SK-N-SH (cell line): ENCODE measurements around the gene FADD. TPM values are rescaled to one million over a fixed set of nuclear protein-coding genes. Genes with fewer than 3 reads are reported as not detected.

Experiments used
- CTCF ChIA-PET: fragments of 300-600, 350-600 bp; formaldehyde crosslinking; extraction: SDS; loops from one replicate; lab custom pipeline; 2021; lab: Yijun Ruan, JAX
- POLR2A ChIA-PET: fragments of 350-600 bp; sonication (Branson Sonifier 250); formaldehyde crosslinking; extraction: SDS; loops from one replicate; lab custom pipeline; 2020; ENCODE audit warnings: antibody characterized with exemption, inconsistent platforms; lab: Yijun Ruan, JAX
- DNase-seq: peaks from one replicate; pipeline ENCODE4 v3.0.0; 2012
- H2AFZ ChIP-seq: fragments of 200-600 bp; sonication (generic); 2 replicates; pipeline ENCODE4 v1.8.1; 2016; ENCODE audit warnings: antibody characterized with exemption, mild to moderate bottlenecking, low read depth
- H3F3A ChIP-seq: fragments of 200-600 bp; sonication (generic); replicated peaks from 2 replicates; pipeline ENCODE3; 2016; ENCODE audit warnings: antibody characterized with exemption, mild to moderate bottlenecking; ENCODE audit not compliant: insufficient read depth
- H3K27ac ChIP-seq, 2 experiments: fragments of 200-500 bp in 1 of 2; fragments of 200-600 bp in 1 of 2; sonication (Bioruptor generic) in 1 of 2; sonication (generic), shearing (Covaris generic) in 1 of 2; 2 replicates each; pipeline versions ENCODE4 v1.5.1 to v1.6.1; 2014 to 2016; ENCODE audit warnings: low read depth in 2 of 2, inconsistent platforms in 1 of 2, low read length in 1 of 2, mild to moderate bottlenecking in 1 of 2, mixed read lengths in 1 of 2
- H3K27me3 ChIP-seq: fragments of 200-600 bp; sonication (generic), shearing (Covaris generic); 2 replicates; pipeline ENCODE4 v1.6.1; 2016; ENCODE audit warnings: mixed run types; ENCODE audit not compliant: insufficient read depth
- H3K36me3 ChIP-seq, 2 experiments: fragments of 200-500 bp in 1 of 2; fragments of 200-600 bp in 1 of 2; sonication (Bioruptor generic) in 1 of 2; sonication (generic) in 1 of 2; replicated peaks in 1 of 2; 2 replicates each; pipeline versions ENCODE3 to v1.5.1; 2014 to 2016; ENCODE audit warnings: low read length in 1 of 2, mild to moderate bottlenecking in 1 of 2; ENCODE audit not compliant: insufficient read depth in 2 of 2, control insufficient read depth in 1 of 2
- H3K4me1 ChIP-seq, 2 experiments: fragments of 200-500 bp in 1 of 2; fragments of 200-600 bp in 1 of 2; sonication (Bioruptor generic) in 1 of 2; sonication (generic), shearing (Covaris generic) in 1 of 2; 2 replicates each; pipeline versions ENCODE4 v1.5.1 to v1.6.1; 2014 to 2016; ENCODE audit warnings: low read depth in 1 of 2, low read length in 1 of 2, mixed run types in 1 of 2; ENCODE audit not compliant: insufficient read depth in 2 of 2, control insufficient read depth in 1 of 2
- H3K4me2 ChIP-seq: fragments of 200-600 bp; sonication (generic), shearing (Covaris generic); 2 replicates; pipeline ENCODE4 v1.6.1; 2017; ENCODE audit warnings: mixed run types
- H3K4me3 ChIP-seq, 2 experiments: fragments of 200-500 bp in 1 of 2; fragments of 200-600 bp in 1 of 2; sonication (Bioruptor generic) in 1 of 2; sonication (generic), shearing (Covaris generic) in 1 of 2; 2 replicates each; pipeline versions ENCODE4 v1.5.1 to v1.8.1; 2014 to 2016; ENCODE audit warnings: low read depth in 2 of 2, inconsistent platforms in 1 of 2, low read length in 1 of 2, mild to moderate bottlenecking in 1 of 2, mixed read lengths in 1 of 2, moderate library complexity in 1 of 2
- H3K79me2 ChIP-seq: fragments of 200-600 bp; sonication (generic); 2 replicates; pipeline ENCODE4 v1.8.1; 2017; ENCODE audit warnings: mild to moderate bottlenecking; ENCODE audit not compliant: insufficient read depth
- H3K9ac ChIP-seq: fragments of 200-600 bp; sonication (generic); 2 replicates; pipeline ENCODE4 v1.6.1; 2017; ENCODE audit warnings: mixed run types
- H3K9me2 ChIP-seq: fragments of 200-600 bp; sonication (generic); 2 replicates; pipeline ENCODE4 v1.6.1; 2017; ENCODE audit warnings: mixed run types
- H3K9me3 ChIP-seq: fragments of 200-600 bp; sonication (generic); 2 replicates; pipeline ENCODE4 v1.6.1; 2017; ENCODE audit warnings: mixed run types, mild to moderate bottlenecking, moderate library complexity
- H4K20me1 ChIP-seq: fragments of 200-600 bp; sonication (generic); 2 replicates; pipeline ENCODE4 v1.6.1; 2017; ENCODE audit warnings: mild to moderate bottlenecking, mixed run types; ENCODE audit not compliant: insufficient read depth
- FOSL2 ChIP-seq: IDR thresholded peaks from 2 replicates; pipeline ENCODE4 v1.4.0; 2012; ENCODE audit warnings: low read depth, mild to moderate bottlenecking, moderate library complexity, borderline replicate concordance
- FOXJ3 ChIP-seq: sonication (generic); formaldehyde crosslinking; IDR thresholded peaks from 2 replicates; pipeline ENCODE4 v1.5.1; 2020; ENCODE audit warnings: mild to moderate bottlenecking, missing genetic modification reagents
- MXI1 ChIP-seq: IDR thresholded peaks from 2 replicates; pipeline ENCODE4 v1.6.1; 2012; ENCODE audit warnings: mild to moderate bottlenecking, low read depth, low read length, improper control_type of control experiment
- RAD21 ChIP-seq: IDR thresholded peaks from 2 replicates; pipeline ENCODE4 v1.6.1; 2012; ENCODE audit warnings: mild to moderate bottlenecking, low read length
- RCOR1 ChIP-seq: fragments of 150-350 bp; IDR thresholded peaks from 2 replicates; pipeline ENCODE4 v1.6.1; 2017; ENCODE audit warnings: antibody characterized with exemption, low read length
- RFX5 ChIP-seq: IDR thresholded peaks from 2 replicates; pipeline ENCODE4 v1.6.1; 2012; ENCODE audit warnings: mild to moderate bottlenecking, improper control_type of control experiment, low read length
- RXRA ChIP-seq: IDR thresholded peaks from 2 replicates; pipeline ENCODE4 v1.4.0; 2012; ENCODE audit warnings: low read depth, mild to moderate bottlenecking, borderline replicate concordance
- SIN3A ChIP-seq: IDR thresholded peaks from 2 replicates; pipeline ENCODE4 v1.6.1; 2012; ENCODE audit warnings: low read depth, mild to moderate bottlenecking, low read length, moderate library complexity, borderline replicate concordance
- SMC3 ChIP-seq: IDR thresholded peaks from 2 replicates; pipeline ENCODE4 v1.6.1; 2012; ENCODE audit warnings: low read depth, low read length, improper control_type of control experiment
- TAF1 ChIP-seq: IDR thresholded peaks from 2 replicates; pipeline ENCODE4 v1.6.1; 2012; ENCODE audit warnings: low read depth, mild to moderate bottlenecking, low read length, moderate library complexity, borderline replicate concordance
- YY1 ChIP-seq: IDR thresholded peaks from 2 replicates; pipeline ENCODE4 v1.4.0; 2012; ENCODE audit warnings: low read depth, mild to moderate bottlenecking
- WGBS: methylation state at CpG from one replicate; pipeline ENCODE4 v1.1.6; 2017; ENCODE audit warnings: low lambda C conversion rate; 5-methylcytosine and 5-hydroxymethylcytosine counted together
- polyA plus RNA-seq, 3 experiments: library from polyadenylated mRNA; depleted of rRNA; stranded (reverse); fragments of >200 nt; gene quantifications; 2 replicates each; pipeline ENCODE4 v1.2.3, GENCODE V29; 2012
- TF ChIP-seq, protein P1 (sequence below): IDR thresholded peaks from 2 replicates; pipeline ENCODE4 v1.4.0; 2012; ENCODE audit warnings: low read depth, borderline replicate concordance
- TF ChIP-seq, protein P2 (sequence below): IDR thresholded peaks from 2 replicates; pipeline ENCODE4 v1.4.0; 2012; ENCODE audit warnings: low read depth, borderline replicate concordance
- TF ChIP-seq, protein P3 (sequence below): fragments of 150-350 bp; IDR thresholded peaks from 2 replicates; pipeline ENCODE4 v1.6.1; 2016; ENCODE audit warnings: mild to moderate bottlenecking, low read depth, low read length
- TF ChIP-seq, protein P4 (sequence below): IDR thresholded peaks from 2 replicates; pipeline ENCODE4 v1.4.0; 2012; ENCODE audit warnings: low read depth

Gene FADD
- polyA plus RNA-seq, 1 of the 3 experiments (the other 2 are of a cell fraction) = 23.8 TPM

DNA sequence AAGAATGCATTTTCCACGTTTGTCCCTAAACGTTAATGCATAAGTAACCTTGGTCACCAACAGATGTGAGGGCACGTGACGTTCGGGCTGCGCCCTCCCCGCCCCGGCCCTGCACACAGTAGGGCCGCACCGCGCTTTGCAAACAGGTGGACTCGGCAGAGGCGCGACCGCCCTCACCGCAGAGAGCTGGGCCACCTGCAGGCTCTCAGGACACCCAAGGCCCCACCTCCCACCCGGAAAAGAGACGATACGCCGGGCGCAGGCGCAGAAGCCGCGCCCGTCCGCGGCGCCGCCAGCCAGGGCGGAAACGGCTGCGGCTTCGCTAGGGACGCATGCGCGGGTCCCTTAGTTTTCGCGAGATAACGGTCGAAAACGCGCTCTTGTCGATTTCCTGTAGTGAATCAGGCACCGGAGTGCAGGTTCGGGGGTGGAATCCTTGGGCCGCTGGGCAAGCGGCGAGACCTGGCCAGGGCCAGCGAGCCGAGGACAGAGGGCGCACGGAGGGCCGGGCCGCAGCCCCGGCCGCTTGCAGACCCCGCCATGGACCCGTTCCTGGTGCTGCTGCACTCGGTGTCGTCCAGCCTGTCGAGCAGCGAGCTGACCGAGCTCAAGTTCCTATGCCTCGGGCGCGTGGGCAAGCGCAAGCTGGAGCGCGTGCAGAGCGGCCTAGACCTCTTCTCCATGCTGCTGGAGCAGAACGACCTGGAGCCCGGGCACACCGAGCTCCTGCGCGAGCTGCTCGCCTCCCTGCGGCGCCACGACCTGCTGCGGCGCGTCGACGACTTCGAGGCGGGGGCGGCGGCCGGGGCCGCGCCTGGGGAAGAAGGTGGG lies at the start of gene FADD (continued):
- TF ChIP-seq RFX5 (no peak), FOSL2 (no peak), TAF1 (peak; percentile 89), SMC3 (no peak), SIN3A (no peak), RXRA (no peak), MXI1 (0 out of 2 replicates have a peak, but pooled peaks have one; percentile 17), YY1 (peak; percentile 27; the same call in 1 of the 2 replicates)
- TF ChIP-seq, protein P1, sequence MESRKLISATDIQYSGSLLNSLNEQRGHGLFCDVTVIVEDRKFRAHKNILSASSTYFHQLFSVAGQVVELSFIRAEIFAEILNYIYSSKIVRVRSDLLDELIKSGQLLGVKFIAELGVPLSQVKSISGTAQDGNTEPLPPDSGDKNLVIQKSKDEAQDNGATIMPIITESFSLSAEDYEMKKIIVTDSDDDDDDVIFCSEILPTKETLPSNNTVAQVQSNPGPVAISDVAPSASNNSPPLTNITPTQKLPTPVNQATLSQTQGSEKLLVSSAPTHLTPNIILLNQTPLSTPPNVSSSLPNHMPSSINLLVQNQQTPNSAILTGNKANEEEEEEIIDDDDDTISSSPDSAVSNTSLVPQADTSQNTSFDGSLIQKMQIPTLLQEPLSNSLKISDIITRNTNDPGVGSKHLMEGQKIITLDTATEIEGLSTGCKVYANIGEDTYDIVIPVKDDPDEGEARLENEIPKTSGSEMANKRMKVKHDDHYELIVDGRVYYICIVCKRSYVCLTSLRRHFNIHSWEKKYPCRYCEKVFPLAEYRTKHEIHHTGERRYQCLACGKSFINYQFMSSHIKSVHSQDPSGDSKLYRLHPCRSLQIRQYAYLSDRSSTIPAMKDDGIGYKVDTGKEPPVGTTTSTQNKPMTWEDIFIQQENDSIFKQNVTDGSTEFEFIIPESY = peak; percentile 98
- TF ChIP-seq, protein P2, sequence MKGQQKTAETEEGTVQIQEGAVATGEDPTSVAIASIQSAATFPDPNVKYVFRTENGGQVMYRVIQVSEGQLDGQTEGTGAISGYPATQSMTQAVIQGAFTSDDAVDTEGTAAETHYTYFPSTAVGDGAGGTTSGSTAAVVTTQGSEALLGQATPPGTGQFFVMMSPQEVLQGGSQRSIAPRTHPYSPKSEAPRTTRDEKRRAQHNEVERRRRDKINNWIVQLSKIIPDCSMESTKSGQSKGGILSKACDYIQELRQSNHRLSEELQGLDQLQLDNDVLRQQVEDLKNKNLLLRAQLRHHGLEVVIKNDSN = peak; percentile 72

DNA sequence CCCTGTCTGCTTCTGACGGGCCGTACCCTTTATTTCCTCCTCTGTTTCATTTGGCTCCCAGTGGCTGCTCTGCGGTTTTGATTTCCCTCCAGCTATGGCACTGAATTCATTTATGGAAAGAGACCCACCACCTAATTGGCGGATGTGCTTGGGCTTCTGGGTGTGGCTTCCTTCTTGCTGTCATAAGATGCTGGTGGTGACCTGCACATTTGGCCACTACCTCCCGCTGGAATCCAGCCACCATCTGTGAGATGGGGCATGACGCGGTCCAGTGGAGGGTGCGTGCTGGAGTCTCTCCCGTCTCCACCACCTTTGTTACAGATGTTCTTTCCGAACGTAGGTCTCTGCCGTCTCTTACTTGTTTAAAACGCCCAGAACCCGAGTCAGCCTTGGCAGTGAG lies 47.7 kb upstream of the FADD start:
- ChIA-PET POLR2A (no interaction called here), CTCF (interaction anchor here (1.8 kb wide), 1 partner anchor 31 kb away, joined by 3 read pairs; no protein-coding TSS in a partner anchor)
- H3K9me3 ChIP-seq = no peaks in the 10 kb centered on the region
- H4K20me1 ChIP-seq = no peaks in the 10 kb centered on the region
- no peak overlapping the region for H3K27ac ChIP-seq
- H3K4me3 ChIP-seq = no peak overlapping the region
- no peaks in the 10 kb centered on the region; the same call in none of the 2 replicates for H3K27me3 ChIP-seq
- H3K9ac ChIP-seq = no peak overlapping the region
- DNase-seq = no peak
- no peaks in the 10 kb centered on the region; a peak in 1 of 4 replicates for H3K4me1 ChIP-seq
- H3K79me2 ChIP-seq = no peaks in the 10 kb centered on the region
- WGBS = 60% methylated on average over 5 of the region's 14 CpGs
- no peak overlapping the region for H3K4me2 ChIP-seq
- no peaks in the 10 kb centered on the region for H3K36me3 ChIP-seq
- H3K9me2 ChIP-seq = no peaks in the 10 kb centered on the region
- H2AFZ ChIP-seq = no peak overlapping the region
- TF ChIP-seq, protein P3, sequence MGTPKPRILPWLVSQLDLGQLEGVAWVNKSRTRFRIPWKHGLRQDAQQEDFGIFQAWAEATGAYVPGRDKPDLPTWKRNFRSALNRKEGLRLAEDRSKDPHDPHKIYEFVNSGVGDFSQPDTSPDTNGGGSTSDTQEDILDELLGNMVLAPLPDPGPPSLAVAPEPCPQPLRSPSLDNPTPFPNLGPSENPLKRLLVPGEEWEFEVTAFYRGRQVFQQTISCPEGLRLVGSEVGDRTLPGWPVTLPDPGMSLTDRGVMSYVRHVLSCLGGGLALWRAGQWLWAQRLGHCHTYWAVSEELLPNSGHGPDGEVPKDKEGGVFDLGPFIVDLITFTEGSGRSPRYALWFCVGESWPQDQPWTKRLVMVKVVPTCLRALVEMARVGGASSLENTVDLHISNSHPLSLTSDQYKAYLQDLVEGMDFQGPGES = no peak
- no peak for TF ChIP-seq FOXJ3 (CRISPR knock-in tag)
- no peak for TF ChIP-seq RFX5
- no peak for TF ChIP-seq RCOR1
- TF ChIP-seq, protein P4, sequence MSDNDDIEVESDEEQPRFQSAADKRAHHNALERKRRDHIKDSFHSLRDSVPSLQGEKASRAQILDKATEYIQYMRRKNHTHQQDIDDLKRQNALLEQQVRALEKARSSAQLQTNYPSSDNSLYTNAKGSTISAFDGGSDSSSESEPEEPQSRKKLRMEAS = no peak
- TF ChIP-seq RAD21 = no peak
- TF ChIP-seq TAF1 = no peak
- TF ChIP-seq FOSL2 = no peak
- no peaks in the 10 kb centered on the region for H3F3A ChIP-seq
